HepG2 (cell line): ENCODE measurements around the gene EPB41L2. TPM values are rescaled to one million over a fixed set of nuclear protein-coding genes. Genes with fewer than 3 reads are reported as not detected.

Experiments used
- ATF7 ChIP-seq, 2 experiments: fragments of 450-650 bp in 1 of 2; sonication (generic) in 1 of 2; formaldehyde crosslinking in 1 of 2; IDR thresholded peaks; 2 replicates each; pipeline versions ENCODE4 v1.4.0 to v1.6.1; 2016 to 2020; ENCODE audit warnings: antibody characterized with exemption in 1 of 2, mild to moderate bottlenecking in 1 of 2, missing genetic modification reagents in 1 of 2
- CEBPB ChIP-seq: IDR thresholded peaks from 2 replicates; pipeline ENCODE4 v1.6.1; 2011; ENCODE audit warnings: low read depth, low read length, improper control_type of control experiment, borderline replicate concordance
- ELK4 ChIP-seq: sonication (generic); formaldehyde crosslinking; IDR thresholded peaks from 2 replicates; pipeline ENCODE4 v1.9.0; 2021; ENCODE audit warnings: missing genetic modification reagents, borderline replicate concordance
- GATAD1 ChIP-seq: IDR thresholded peaks from 2 replicates; pipeline ENCODE4 v1.6.1; 2016; ENCODE audit warnings: missing genetic modification reagents, missing compliant biosample characterization
- PPARG ChIP-seq: conservative IDR thresholded peaks from 2 replicates; pipeline ENCODE4 v1.6.1; 2016; ENCODE audit warnings: missing biosample characterization, missing genetic modification reagents
- TAF1 ChIP-seq: sonication (generic); formaldehyde crosslinking; IDR thresholded peaks from 2 replicates; pipeline ENCODE4 v1.4.0; 2020; ENCODE audit warnings: missing genetic modification reagents
- ZNF710 ChIP-seq: sonication (generic); formaldehyde crosslinking; IDR thresholded peaks from 2 replicates; pipeline ENCODE4 v1.5.0; 2020; ENCODE audit warnings: mild to moderate bottlenecking, missing genetic modification reagents, borderline replicate concordance
- polyA plus RNA-seq, 8 experiments: library from polyadenylated mRNA; depleted of rRNA in 3 of 8; stranded (reverse) in 7 of 8; unstranded in 1 of 8; fragments of >200 nt; fragmentation: Illumina TruSeq in 4 of 8; extraction: Trizol in 4 of 8; gene quantifications; 2 replicates each; pipeline versions ENCODE4 v1.2.1 to v1.2.3, GENCODE V29; 2011 to 2016; ENCODE audit warnings: low read depth in 4 of 8, missing spikeins in 1 of 8, mixed read lengths in 1 of 8; ENCODE audit not compliant: insufficient read depth in 1 of 8
- total RNA-seq, 5 experiments: library from RNA; depleted of rRNA; stranded (reverse); fragments of >200 nt; fragmentation: Illumina TruSeq; extraction: Trizol; gene quantifications; 2 replicates each; pipeline ENCODE4 v1.2.3, GENCODE V29; 2016; ENCODE audit warnings: low read depth in 1 of 5
- TF ChIP-seq, protein P1 (sequence below): sonication (generic); formaldehyde crosslinking; conservative IDR thresholded peaks from 2 replicates; pipeline ENCODE4 v1.8.1; 2023; ENCODE audit warnings: missing genetic modification reagents
- TF ChIP-seq, protein P2 (sequence below): sonication (generic); formaldehyde crosslinking; IDR thresholded peaks from 2 replicates; pipeline ENCODE4 v1.4.0; 2020; ENCODE audit warnings: mild to moderate bottlenecking, missing genetic modification reagents
- TF ChIP-seq, protein P3 (sequence below): sonication (generic); formaldehyde crosslinking; IDR thresholded peaks from 2 replicates; pipeline ENCODE4 v1.4.0; 2020; ENCODE audit warnings: mild to moderate bottlenecking, low read depth, missing genetic modification reagents
- TF ChIP-seq, protein P4 (sequence below): sonication (generic); formaldehyde crosslinking; IDR thresholded peaks from 2 replicates; pipeline ENCODE4 v1.8.0; 2022; ENCODE audit warnings: mild to moderate bottlenecking, missing genetic modification reagents
- TF ChIP-seq, protein P5 (sequence below): sonication (generic); formaldehyde crosslinking; IDR thresholded peaks from 2 replicates; pipeline ENCODE4 v1.8.1; 2023; ENCODE audit warnings: mild to moderate bottlenecking, moderate library complexity, missing genetic modification reagents

The EPB41L2 gene
- total and polyA plus RNA-seq, 2 of the 13 experiments (the other 11 are each of a cell fraction or from before 2014, with no cell fraction given) = 41.7 to 56.4 TPM

- TF ChIP-seq ELK4 (0 out of 2 replicates have a peak, but pooled peaks have one; percentile 49), CEBPB (no peak), ZNF710 (peak; percentile 91; the same call in 1 of the 2 replicates), TAF1 (CRISPR knock-in tag) (no peak), PPARG (CRISPR knock-in tag) (peak; percentile 98), GATAD1 (CRISPR knock-in tag) (no peak; the same call in 1 of the 2 replicates), ATF7 (IDR thresholded peaks at IDR 0.05) (peak; percentile 25; the same call in 1 of the 2 replicates), ATF7 (CRISPR knock-in tag; IDR thresholded peaks at IDR 0.05) (no peak)
- TF ChIP-seq, protein P1, sequence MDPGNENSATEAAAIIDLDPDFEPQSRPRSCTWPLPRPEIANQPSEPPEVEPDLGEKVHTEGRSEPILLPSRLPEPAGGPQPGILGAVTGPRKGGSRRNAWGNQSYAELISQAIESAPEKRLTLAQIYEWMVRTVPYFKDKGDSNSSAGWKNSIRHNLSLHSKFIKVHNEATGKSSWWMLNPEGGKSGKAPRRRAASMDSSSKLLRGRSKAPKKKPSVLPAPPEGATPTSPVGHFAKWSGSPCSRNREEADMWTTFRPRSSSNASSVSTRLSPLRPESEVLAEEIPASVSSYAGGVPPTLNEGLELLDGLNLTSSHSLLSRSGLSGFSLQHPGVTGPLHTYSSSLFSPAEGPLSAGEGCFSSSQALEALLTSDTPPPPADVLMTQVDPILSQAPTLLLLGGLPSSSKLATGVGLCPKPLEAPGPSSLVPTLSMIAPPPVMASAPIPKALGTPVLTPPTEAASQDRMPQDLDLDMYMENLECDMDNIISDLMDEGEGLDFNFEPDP (CRISPR knock-in tag) = no peak
- TF ChIP-seq, protein P2, sequence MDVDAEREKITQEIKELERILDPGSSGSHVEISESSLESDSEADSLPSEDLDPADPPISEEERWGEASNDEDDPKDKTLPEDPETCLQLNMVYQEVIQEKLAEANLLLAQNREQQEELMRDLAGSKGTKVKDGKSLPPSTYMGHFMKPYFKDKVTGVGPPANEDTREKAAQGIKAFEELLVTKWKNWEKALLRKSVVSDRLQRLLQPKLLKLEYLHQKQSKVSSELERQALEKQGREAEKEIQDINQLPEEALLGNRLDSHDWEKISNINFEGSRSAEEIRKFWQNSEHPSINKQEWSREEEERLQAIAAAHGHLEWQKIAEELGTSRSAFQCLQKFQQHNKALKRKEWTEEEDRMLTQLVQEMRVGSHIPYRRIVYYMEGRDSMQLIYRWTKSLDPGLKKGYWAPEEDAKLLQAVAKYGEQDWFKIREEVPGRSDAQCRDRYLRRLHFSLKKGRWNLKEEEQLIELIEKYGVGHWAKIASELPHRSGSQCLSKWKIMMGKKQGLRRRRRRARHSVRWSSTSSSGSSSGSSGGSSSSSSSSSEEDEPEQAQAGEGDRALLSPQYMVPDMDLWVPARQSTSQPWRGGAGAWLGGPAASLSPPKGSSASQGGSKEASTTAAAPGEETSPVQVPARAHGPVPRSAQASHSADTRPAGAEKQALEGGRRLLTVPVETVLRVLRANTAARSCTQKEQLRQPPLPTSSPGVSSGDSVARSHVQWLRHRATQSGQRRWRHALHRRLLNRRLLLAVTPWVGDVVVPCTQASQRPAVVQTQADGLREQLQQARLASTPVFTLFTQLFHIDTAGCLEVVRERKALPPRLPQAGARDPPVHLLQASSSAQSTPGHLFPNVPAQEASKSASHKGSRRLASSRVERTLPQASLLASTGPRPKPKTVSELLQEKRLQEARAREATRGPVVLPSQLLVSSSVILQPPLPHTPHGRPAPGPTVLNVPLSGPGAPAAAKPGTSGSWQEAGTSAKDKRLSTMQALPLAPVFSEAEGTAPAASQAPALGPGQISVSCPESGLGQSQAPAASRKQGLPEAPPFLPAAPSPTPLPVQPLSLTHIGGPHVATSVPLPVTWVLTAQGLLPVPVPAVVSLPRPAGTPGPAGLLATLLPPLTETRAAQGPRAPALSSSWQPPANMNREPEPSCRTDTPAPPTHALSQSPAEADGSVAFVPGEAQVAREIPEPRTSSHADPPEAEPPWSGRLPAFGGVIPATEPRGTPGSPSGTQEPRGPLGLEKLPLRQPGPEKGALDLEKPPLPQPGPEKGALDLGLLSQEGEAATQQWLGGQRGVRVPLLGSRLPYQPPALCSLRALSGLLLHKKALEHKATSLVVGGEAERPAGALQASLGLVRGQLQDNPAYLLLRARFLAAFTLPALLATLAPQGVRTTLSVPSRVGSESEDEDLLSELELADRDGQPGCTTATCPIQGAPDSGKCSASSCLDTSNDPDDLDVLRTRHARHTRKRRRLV (CRISPR knock-in tag) = no peak
- TF ChIP-seq, protein P3, sequence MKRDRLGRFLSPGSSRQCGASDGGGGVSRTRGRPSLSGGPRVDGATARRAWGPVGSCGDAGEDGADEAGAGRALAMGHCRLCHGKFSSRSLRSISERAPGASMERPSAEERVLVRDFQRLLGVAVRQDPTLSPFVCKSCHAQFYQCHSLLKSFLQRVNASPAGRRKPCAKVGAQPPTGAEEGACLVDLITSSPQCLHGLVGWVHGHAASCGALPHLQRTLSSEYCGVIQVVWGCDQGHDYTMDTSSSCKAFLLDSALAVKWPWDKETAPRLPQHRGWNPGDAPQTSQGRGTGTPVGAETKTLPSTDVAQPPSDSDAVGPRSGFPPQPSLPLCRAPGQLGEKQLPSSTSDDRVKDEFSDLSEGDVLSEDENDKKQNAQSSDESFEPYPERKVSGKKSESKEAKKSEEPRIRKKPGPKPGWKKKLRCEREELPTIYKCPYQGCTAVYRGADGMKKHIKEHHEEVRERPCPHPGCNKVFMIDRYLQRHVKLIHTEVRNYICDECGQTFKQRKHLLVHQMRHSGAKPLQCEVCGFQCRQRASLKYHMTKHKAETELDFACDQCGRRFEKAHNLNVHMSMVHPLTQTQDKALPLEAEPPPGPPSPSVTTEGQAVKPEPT (CRISPR knock-in tag) = no peak
- TF ChIP-seq, protein P4, sequence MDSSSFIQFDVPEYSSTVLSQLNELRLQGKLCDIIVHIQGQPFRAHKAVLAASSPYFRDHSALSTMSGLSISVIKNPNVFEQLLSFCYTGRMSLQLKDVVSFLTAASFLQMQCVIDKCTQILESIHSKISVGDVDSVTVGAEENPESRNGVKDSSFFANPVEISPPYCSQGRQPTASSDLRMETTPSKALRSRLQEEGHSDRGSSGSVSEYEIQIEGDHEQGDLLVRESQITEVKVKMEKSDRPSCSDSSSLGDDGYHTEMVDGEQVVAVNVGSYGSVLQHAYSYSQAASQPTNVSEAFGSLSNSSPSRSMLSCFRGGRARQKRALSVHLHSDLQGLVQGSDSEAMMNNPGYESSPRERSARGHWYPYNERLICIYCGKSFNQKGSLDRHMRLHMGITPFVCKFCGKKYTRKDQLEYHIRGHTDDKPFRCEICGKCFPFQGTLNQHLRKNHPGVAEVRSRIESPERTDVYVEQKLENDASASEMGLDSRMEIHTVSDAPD (CRISPR knock-in tag) = no peak
- TF ChIP-seq, protein P5, sequence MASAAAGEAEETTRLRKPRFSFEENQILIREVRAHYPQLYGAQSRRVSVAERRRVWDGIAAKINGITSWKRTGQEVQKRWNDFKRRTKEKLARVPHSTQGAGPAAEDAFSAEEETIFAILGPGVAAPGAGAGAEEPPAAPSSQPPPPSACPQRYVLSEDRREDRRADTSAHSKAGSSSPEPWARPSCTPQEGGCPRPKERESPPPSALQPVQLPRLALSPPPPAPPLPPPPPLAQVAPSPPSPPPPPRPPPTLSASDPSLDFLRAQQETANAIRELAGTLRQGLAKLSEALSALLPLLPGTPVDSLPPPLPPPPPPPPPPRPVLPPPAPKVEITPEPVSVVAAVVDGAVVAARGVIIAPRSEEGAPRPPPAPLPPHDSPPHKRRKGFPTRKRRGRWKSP (CRISPR knock-in tag) = 0 out of 2 replicates have a peak, but pooled peaks have one; percentile 40
Measured at GRCh38 chr6:131065112-131065823, 2.2 kb upstream of the EPB41L2 start (continued).
